Measurements from ENCODE around the gene ARHGAP31.
"Not testable (repeated sequence)": the region's sequence is repeated elsewhere in the genome, so short reads cannot be mapped to it uniquely, and the experiment has no call there.

DNA sequence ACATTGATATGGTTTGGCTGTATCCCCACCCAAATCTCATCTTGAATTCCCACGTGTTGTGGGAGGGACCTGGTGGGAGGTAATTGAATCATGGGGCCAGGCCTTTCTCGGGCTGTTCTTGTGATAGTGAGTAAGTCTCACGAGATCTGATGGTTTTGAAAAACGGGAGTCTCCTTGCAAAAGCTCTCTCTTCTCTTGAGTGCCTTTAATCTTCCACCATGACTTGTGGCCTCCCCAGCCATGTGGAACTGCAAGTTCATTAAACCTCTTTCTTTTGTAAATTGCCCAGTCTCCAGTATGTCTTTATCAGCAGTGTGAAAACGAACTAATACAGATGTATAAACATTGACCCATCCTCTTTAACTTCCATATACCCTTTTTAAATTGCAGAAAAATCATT lies 26.6 kb downstream of the ARHGAP31 start:
- not testable (repeated sequence) for TF ChIP-seq EZH2 (IDR thresholded peaks at IDR 0.05; ENCODE audit: borderline replicate concordance, low read length); CTCF (IDR thresholded peaks at IDR 0.05; ENCODE audit: low read length)
